Esophagus (tissue), 2 donors: Measurements from ENCODE around the gene ELAC2. TPM values are rescaled to one million over a fixed set of nuclear protein-coding genes. Genes with fewer than 3 reads are reported as not detected.

ENCODE experiments used
- H3K27ac ChIP-seq, 2 donors: one replicate each; pipeline ENCODE4 v1.5.1; 2013; ENCODE audit warnings: low read depth in 2 of 2, mild to moderate bottlenecking in 2 of 2, inconsistent platforms in 1 of 2, low read length in 1 of 2, moderate library complexity in 1 of 2
- H3K27me3 ChIP-seq, 2 donors: one replicate each; pipeline ENCODE4 v1.6.1; 2013; ENCODE audit warnings: low read length in 2 of 2, control low read depth in 1 of 2, mild to moderate bottlenecking in 1 of 2; ENCODE audit not compliant: insufficient read depth in 2 of 2, control insufficient read depth in 1 of 2
- H3K36me3 ChIP-seq, 2 donors: one replicate each; pipeline ENCODE4 v1.6.1; 2013; ENCODE audit warnings: low read length in 1 of 2; ENCODE audit not compliant: control insufficient read depth in 2 of 2, insufficient read depth in 2 of 2
- H3K4me1 ChIP-seq, 2 donors: one replicate each; pipeline ENCODE4 v1.6.1; 2013; ENCODE audit warnings: low read length in 1 of 2; ENCODE audit not compliant: control insufficient read depth in 2 of 2, insufficient read depth in 2 of 2
- H3K4me3 ChIP-seq, 2 donors: one replicate each; pipeline ENCODE4 v1.5.1; 2013; ENCODE audit warnings: low read length in 2 of 2, mild to moderate bottlenecking in 2 of 2, low read depth in 1 of 2, moderate library complexity in 1 of 2
- H3K9me3 ChIP-seq, 2 donors: one replicate each; pipeline ENCODE4 v1.6.1; 2013; ENCODE audit warnings: mild to moderate bottlenecking in 2 of 2, low read depth in 1 of 2, low read length in 1 of 2, moderate library complexity in 1 of 2; ENCODE audit not compliant: control insufficient read depth in 2 of 2, insufficient read depth in 1 of 2
- WGBS, 2 donors: extraction: QIAGEN DNeasy Blood & Tissue Kit; methylation state at CpG; one replicate each; pipeline ENCODE4 v1.1.7; 2013; 5-methylcytosine and 5-hydroxymethylcytosine counted together
- polyA plus RNA-seq, 2 donors: library from polyadenylated mRNA; stranded (reverse); fragments of 200-250 nt; gene quantifications; one replicate each; pipeline ENCODE4 v1.2.3, GENCODE V29; 2013
- donor health status: healthy with polysubstance abuse.
- donor health status: Bipolar disorder and iron deficiency.

The ELAC2 gene, protein sequence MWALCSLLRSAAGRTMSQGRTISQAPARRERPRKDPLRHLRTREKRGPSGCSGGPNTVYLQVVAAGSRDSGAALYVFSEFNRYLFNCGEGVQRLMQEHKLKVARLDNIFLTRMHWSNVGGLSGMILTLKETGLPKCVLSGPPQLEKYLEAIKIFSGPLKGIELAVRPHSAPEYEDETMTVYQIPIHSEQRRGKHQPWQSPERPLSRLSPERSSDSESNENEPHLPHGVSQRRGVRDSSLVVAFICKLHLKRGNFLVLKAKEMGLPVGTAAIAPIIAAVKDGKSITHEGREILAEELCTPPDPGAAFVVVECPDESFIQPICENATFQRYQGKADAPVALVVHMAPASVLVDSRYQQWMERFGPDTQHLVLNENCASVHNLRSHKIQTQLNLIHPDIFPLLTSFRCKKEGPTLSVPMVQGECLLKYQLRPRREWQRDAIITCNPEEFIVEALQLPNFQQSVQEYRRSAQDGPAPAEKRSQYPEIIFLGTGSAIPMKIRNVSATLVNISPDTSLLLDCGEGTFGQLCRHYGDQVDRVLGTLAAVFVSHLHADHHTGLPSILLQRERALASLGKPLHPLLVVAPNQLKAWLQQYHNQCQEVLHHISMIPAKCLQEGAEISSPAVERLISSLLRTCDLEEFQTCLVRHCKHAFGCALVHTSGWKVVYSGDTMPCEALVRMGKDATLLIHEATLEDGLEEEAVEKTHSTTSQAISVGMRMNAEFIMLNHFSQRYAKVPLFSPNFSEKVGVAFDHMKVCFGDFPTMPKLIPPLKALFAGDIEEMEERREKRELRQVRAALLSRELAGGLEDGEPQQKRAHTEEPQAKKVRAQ
- 10 to 100 TPM; 27.3 to 37.3 TPM for polyA plus RNA-seq

DNA sequence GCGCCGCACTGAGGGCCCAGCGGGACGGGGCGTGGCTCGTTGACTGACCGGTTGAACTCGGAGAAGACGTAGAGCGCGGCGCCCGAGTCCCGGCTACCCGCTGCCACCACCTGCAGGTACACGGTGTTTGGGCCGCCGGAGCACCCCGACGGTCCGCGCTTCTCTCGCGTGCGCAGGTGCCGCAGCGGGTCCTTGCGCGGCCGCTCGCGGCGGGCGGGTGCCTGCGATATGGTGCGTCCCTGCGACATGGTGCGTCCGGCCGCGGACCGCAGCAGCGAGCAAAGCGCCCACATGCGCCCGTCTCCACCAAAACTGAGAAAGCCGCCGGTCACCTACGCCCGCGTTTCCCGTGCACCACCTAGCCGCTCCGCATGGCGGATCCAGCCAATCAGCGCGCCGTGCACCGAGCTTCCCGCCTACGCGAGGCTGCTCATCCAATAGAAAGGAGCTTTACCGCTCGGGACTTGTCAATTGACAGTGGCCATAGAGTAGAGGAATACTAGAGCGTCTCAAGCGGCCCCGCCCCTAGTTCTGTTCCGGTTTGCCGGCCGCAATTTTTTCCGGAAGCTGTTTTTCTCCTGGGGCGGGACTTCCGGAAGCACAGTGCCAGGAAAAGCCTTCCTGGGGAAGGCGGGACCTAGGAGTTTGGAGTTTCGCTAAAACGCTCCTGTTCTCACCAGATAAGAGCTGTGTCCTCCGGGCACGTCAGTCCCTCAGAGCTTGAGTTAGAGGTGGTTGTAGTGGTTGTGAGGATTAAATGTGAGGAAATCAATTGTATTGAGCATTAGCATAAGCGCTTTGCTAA lies at the start of gene ELAC2:
Gene ELAC2 (minus strand): TSS at position 373 of the 805 bp plus-strand sequence. CDS start 80 bp downstream, at position 293.
- 0% methylated on average over 79 of the region's 79 CpGs for WGBS, 2 donors
- H3K4me1 ChIP-seq, result peaks cover 0 to 3% of the 10 kb centered on the region in 2 donors
- H3K27me3 ChIP-seq, result no peaks in the 10 kb centered on the region
- H3K36me3 ChIP-seq, result peaks cover 12 to 17% of the 10 kb centered on the region in 2 donors
- H3K27ac ChIP-seq, result peak within 1 kb of the TSS; percentile 96 to 98
- no peaks in the 10 kb centered on the region for H3K9me3 ChIP-seq
- H3K4me3 ChIP-seq, result peak within 1 kb of the TSS; percentile 84 to 97

DNA sequence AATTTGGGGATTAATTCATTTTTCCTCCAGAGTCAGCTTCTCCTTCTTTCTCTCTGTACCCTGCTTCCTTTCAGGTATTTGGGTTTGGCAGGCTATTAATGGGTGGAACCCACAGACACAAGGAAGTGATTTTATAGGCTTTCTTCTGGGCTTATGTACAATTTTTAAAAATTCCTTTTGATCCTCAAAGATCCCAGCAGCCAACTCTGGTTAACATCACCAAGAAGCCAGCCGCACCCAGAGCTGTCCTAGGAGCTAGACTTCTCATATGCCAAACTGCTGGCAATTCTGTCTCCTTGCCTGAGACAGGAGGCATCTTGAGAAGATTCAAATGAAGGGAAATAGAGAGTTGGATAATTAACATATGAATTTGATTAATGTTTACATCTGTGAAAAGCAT lies 47.2 kb upstream of the ELAC2 start:
- Histone ChIP-seq H3K36me3 (no peaks in the 10 kb centered on the region), H3K4me1 (no peaks in the 10 kb centered on the region), H3K27ac (no peak overlapping the region), H3K27me3 (no peaks in the 10 kb centered on the region), H3K9me3 (peaks cover 3 to 4% of the 10 kb centered on the region in 2 donors), H3K4me3 (no peak overlapping the region)
- 43 to 59% methylated on average over 1 of the region's 1 CpG for WGBS, 2 donors

DNA sequence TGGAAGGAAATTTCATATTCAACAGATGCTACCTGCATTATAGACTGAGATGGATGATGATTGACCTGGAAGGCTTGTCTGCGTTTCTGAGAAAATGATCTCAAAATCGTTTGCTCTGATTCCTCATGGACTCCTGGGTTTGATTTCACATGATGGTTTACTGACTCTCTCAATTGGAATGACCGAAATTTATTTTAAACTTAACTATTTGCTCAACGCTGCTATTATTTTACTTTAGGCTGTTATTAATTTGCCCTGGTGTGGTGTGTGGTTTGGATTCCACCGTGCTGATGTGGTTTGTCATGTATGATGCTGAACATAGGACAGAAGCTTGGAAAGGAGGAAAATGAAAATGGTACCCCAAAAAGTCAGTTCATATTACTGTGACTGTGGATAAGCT lies 37.3 kb upstream of the ELAC2 start:
- Histone ChIP-seq H3K36me3 (no peaks in the 10 kb centered on the region), H3K9me3 (no peaks in the 10 kb centered on the region), H3K4me3 (no peak overlapping the region), H3K27ac (no peak overlapping the region), H3K4me1 (no peaks in the 10 kb centered on the region), H3K27me3 (no peaks in the 10 kb centered on the region)
- 73 to 77% methylated on average over 5 of the region's 5 CpGs for WGBS, 2 donors

DNA sequence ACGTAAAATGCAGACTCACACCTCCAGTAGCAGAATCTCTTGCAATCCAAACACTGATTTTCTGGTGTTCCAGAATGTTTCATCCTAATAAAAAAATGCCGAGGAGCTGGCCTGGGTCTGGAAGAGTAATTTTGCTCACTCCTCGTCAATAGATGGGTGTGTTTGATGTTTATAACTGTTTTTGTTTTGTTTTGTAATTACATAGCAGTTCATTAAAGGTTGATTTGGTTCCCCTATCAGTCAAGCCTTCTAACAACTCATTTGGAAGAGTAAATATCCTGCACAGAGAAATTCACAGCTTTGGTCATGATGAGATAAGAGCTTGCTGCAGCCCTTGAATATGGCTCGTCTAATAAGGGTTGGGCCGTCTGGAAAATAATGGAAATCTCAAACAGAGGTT lies 36.8 kb upstream of the ELAC2 start:
- H3K4me1 ChIP-seq, result no peaks in the 10 kb centered on the region
- no peaks in the 10 kb centered on the region for H3K27me3 ChIP-seq
- WGBS, 2 donors, result 49 to 51% methylated on average over 5 of the region's 5 CpGs

DNA sequence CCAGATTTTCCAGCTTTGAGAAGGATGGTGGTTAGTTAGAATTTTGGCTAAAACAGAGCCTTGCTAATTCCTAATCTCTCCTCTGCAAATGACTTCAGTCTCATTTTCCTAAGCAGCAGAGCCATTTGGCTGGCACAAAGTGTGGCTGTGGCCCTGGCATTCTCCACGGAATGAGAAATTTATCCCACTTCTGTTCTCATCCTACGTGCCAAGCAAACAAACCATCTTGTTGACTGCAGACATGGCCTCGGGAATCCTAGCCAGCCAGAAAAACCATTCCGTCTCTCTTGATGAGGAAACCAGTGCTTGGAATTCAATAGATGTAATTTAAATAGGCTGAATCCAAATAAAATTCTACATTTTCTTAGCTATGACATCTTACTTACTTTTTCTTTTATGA lies 34.1 kb upstream of the ELAC2 start:
- WGBS, 2 donors, result 70 to 75% methylated on average over 4 of the region's 4 CpGs
- Histone ChIP-seq H3K4me3 (no peak overlapping the region), H3K27ac (no peak overlapping the region), H3K27me3 (no peaks in the 10 kb centered on the region), H3K4me1 (no peaks in the 10 kb centered on the region), H3K36me3 (no peaks in the 10 kb centered on the region), H3K9me3 (no peaks in the 10 kb centered on the region)

More for the DNA sequence above, 36.8 kb upstream of the ELAC2 start:
- H3K36me3 ChIP-seq, result no peaks in the 10 kb centered on the region
- no peak overlapping the region for H3K4me3 ChIP-seq
- no peak overlapping the region for H3K27ac ChIP-seq
- H3K9me3 ChIP-seq, result no peaks in the 10 kb centered on the region

DNA sequence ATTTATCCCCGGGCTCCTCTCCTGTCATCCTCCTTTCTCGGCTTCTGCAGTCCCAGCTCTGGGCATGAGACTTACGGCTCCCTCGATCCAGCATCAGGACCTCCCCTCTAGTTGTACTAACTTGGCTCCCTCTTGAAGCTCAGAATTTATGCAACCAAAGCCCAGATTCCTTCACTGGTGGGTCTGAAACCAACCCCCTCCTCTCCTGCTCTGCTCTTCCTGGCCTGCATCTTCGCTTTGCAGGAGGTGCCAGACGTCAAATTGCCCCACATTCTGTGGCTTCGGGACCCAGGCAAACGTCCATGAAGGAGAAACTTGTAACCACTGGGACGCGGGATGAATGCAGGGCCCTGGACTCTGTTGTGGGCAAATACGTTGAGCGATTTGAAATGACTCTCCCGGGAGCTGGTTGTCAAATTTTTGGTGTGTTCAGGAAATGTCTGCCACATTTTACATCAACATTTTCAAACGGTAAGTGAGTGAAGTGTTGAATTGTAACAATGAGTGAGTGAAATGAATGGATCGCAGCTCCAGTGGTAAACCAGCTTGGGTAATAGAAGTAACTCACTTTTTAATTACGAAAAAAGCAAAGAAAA lies 29.3 kb upstream of the ELAC2 start:
- WGBS, 2 donors, result 69 to 75% methylated on average over 16 of the region's 16 CpGs

DNA sequence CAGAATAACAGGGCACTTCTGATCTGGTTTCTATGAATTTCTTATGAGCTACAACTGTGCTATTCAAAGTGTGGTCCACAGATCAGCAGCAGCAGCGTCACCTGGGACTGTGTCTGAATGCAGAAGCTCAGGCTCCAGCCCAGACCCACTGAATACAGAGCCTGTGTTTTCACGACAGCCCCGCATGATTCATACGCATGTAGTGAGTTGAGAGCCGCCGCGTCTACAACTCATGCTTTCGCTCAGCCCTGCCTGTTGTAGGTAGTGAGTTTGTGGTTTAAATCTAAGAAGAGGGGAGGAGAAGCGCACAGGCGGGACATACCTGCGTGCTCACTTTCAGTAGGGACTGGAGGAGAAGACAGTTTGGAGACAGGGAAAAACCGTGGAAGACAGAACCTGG lies 28.5 kb upstream of the ELAC2 start:
- WGBS, 2 donors, result 85 to 89% methylated on average over 12 of the region's 12 CpGs
- Histone ChIP-seq H3K27ac (no peak overlapping the region), H3K4me1 (no peaks in the 10 kb centered on the region), H3K4me3 (no peak overlapping the region), H3K36me3 (no peaks in the 10 kb centered on the region), H3K9me3 (no peaks in the 10 kb centered on the region), H3K27me3 (no peaks in the 10 kb centered on the region)

More for the DNA sequence above, 29.3 kb upstream of the ELAC2 start:
- Histone ChIP-seq H3K27ac (no peak overlapping the region), H3K4me1 (no peaks in the 10 kb centered on the region), H3K36me3 (no peaks in the 10 kb centered on the region), H3K4me3 (no peak overlapping the region), H3K27me3 (no peaks in the 10 kb centered on the region), H3K9me3 (no peaks in the 10 kb centered on the region)

DNA sequence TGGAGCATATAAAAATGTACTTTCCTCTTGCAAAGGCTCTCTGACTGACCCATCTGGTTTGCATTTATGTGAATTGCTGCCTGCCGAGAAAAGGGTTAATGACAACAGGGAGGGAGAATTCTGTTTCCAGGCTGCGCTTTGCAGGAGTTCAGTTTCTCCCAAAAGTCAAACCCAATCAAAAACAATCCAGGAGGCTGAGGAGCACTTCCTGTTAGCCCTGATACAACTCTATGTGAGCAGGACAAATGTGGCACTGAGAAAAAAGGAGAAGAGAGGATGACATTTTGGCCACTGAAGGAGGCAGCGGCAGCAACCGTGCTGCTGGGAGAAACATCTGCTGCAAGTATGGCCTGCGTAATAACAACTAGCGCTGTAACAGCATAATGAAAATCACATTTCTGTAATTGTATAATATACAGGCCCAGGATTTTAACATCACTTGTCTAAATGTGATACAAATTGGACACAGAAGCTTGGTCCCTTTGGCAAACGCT lies 26.8 kb upstream of the ELAC2 start:
- Histone ChIP-seq H3K9me3 (no peaks in the 10 kb centered on the region), H3K27ac (no peak overlapping the region), H3K4me3 (no peak overlapping the region), H3K4me1 (no peaks in the 10 kb centered on the region), H3K27me3 (no peaks in the 10 kb centered on the region), H3K36me3 (no peaks in the 10 kb centered on the region)
- 71 to 74% methylated on average over 7 of the region's 7 CpGs for WGBS, 2 donors
